Central memory CD8-positive, alpha-beta T cell (primary cell): ENCODE data around the gene SLX9.
A peak's percentile ranks its signal among the peaks of the same experiment; 100 is the strongest.
"Not testable (repeated sequence)": the region's sequence is repeated elsewhere in the genome, so short reads cannot be mapped to it uniquely, and the experiment has no call there.

Experiments
- ATAC-seq: fragments of 150-1000 bp; cut with Tn5 transposase; replicated peaks from 2 replicates; pipeline ENCODE4 v1.10.0; 2022; ENCODE audit warnings: mild to moderate bottlenecking, moderate FRiP score, moderate number of reproducible peaks; ENCODE audit not compliant: poor library complexity, severe bottlenecking; ENCODE audit errors: extremely low read depth
- DNase-seq, 2 donors: peaks; one replicate each; pipeline ENCODE4 v3.0.0; 2021; ENCODE audit warnings: low spot score in 2 of 2
- H3K27ac Mint-ChIP-seq: one replicate; pipeline ENCODE4 v1.8.0; 2022; ENCODE audit warnings: low read depth, mild to moderate bottlenecking, moderate library complexity, mixed read lengths
- H3K27me3 Mint-ChIP-seq: one replicate; pipeline ENCODE4 v1.8.0; 2022; ENCODE audit warnings: mixed read lengths
- H3K36me3 Mint-ChIP-seq: one replicate; pipeline ENCODE4 v1.8.0; 2022; ENCODE audit warnings: mild to moderate bottlenecking, moderate library complexity, mixed read lengths; ENCODE audit not compliant: insufficient read depth
- H3K4me1 Mint-ChIP-seq: one replicate; pipeline ENCODE4 v1.8.0; 2022; ENCODE audit warnings: mixed read lengths
- H3K4me3 Mint-ChIP-seq: one replicate; pipeline ENCODE4 v1.8.0; 2022; ENCODE audit warnings: mild to moderate bottlenecking, moderate library complexity, mixed read lengths
- H3K9me3 Mint-ChIP-seq: one replicate; pipeline ENCODE4 v1.8.0; 2022; ENCODE audit warnings: mixed read lengths

The SLX9 gene

DNA sequence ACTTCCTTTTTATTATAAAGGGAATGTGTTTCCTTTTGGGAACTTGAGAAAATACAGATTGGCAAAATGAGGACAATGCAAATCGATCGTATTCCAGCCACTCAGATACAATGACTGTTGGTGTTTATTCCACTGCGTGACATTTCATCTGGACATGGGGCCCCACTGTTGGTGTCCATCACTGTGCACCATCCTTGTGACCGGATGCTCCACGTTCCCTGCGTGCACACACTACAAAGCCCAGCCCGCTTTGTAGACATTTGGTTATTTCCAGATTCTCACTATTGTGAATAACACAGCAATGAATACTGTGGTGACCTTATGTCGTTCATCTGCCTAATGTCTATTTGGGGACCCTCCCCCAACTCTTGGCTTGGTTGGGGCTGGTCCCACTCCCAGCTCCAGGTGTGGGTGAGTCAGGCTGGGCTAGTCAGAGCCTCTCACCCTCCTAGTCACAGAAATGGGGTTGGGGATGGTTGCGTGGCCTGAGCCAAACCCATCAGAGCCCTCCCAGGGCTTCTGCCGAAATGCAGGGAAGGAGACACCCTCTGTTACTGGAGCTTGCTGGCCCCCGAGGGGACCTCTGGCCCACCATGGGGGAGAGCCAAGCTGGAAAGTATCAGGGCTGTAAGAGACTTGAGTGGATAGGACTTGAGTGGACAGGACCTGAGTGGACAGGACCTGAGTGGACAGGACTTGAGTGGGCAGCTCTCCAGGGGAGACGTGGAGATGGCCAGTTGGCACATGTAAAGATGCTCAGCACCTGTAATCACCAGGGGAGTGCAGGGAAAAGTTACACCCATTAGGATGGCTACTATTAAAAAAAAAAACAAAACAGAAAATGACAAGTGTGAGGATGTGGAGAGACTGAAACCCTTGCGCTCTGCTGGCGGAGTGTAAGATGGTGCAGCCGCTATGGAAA is 77.5 kb downstream of the SLX9 start:
- Mint-ChIP-seq H3K27ac (no peak overlapping the region), H3K4me1 (peaks cover 7% of the 10 kb centered on the region), H3K36me3 (peaks cover 2% of the 10 kb centered on the region), H3K27me3 (peaks cover 77% of the 10 kb centered on the region), H3K9me3 (no peaks in the 10 kb centered on the region), H3K4me3 (peak overlapping the region; percentile 73)
- no peak for DNase-seq
- ATAC-seq: no peak

DNA sequence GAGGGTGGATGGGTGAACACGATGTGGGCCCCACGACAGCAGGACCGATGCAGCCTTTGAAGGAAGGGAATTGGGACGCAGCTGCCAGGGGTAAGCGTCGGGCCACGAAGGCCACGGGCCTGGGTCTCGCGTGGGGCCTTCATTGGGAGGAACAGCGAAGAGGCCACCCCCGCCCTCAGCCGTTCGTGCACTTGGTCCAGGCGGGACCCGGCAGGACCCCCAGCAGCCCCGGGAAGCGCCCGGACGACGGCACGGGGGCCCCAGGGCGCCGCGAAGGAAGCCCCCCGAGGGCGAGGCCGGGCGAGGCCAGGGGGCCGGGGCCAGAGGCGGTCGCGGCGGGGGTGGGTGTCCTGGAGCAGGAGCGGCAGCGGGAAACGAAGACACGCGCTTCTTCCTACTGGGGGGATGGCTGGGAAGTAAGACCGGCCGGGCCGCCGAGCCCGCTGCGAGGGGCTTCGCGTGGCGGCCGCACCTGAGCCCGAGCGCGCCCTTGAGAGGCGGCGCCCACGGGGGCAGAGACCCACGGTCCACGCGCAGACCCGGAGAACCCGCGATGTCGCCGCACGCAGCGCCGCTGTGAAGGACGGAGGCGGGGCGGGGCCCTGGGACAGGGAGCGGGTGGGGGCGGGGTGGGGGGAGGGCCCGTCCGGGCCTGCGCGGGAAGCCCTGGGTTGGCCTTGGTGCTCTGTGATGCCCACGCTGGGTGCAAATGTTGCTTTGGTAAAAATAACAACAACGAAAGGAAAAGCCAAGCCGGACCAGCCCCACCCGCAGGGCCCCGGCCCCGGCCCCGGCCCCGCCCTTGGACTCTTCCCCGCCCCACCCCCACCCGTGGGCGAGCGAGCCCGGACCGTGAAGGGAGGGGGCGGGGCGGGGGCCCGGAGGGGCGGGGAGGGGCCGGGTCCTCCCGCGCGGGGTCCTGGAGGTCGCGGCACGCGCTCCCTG is 78.6 kb downstream of the SLX9 start:
- H3K4me1 Mint-ChIP-seq: peaks cover 7% of the 10 kb centered on the region
- no peak for ATAC-seq
- peaks cover 2% of the 10 kb centered on the region for H3K36me3 Mint-ChIP-seq
- H3K4me3 Mint-ChIP-seq: peak overlapping the region; percentile 73
- no peak overlapping the region for H3K27ac Mint-ChIP-seq
- H3K27me3 Mint-ChIP-seq: peaks cover 66% of the 10 kb centered on the region
- H3K9me3 Mint-ChIP-seq: peaks cover 1% of the 10 kb centered on the region
- no peak for DNase-seq

DNA sequence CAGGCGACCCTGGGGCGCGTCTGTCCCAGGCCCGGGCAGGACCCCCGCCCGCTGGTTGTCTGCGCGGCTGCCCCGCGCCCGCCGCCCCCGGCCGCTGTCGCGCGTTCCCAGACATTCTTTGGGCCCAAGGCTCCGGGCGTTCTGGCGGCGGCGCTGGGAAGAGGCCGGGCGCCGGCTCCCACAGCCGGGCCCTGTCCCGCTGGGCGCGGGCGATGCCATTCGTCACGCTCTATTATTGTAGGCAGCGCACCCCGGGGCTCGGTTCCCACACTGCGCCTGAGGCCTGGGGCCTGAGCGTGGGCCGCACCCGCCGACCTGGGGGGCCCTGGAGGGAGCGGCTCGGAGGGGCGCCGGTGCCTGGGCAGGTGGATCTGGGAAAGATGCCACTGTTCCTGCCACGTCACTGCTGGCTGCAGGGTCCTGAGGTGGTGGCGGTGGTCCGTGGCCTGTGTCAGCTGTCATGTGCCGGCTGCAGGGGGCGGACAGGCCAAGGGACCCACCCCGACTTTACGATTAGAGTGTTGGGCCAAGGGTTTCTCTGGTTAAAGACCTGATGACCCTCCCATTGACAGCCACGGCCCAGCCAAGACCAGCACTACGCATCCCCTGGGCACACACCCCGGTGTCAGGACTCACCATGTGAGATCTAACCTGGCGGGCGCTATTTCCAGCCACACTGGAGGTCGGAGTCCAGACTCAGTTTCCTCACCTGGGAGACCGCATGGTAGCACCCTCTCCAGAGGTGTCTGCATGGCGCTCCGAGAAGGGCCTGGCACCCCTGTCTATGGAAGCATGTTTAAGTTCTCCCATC is 79.5 kb downstream of the SLX9 start:
- Mint-ChIP-seq H3K4me3 (no peak overlapping the region), H3K4me1 (peaks cover 7% of the 10 kb centered on the region), H3K36me3 (peaks cover 2% of the 10 kb centered on the region), H3K27ac (no peak overlapping the region), H3K9me3 (peaks cover 6% of the 10 kb centered on the region), H3K27me3 (peaks cover 57% of the 10 kb centered on the region)
- ATAC-seq: no peak
- no peak for DNase-seq

GRCh38 chr21:45019887-45020537 is 80.2 kb downstream of the SLX9 start:
- H3K27me3 Mint-ChIP-seq: peaks cover 50% of the 10 kb centered on the region
- H3K4me3 Mint-ChIP-seq: no peak overlapping the region

DNA sequence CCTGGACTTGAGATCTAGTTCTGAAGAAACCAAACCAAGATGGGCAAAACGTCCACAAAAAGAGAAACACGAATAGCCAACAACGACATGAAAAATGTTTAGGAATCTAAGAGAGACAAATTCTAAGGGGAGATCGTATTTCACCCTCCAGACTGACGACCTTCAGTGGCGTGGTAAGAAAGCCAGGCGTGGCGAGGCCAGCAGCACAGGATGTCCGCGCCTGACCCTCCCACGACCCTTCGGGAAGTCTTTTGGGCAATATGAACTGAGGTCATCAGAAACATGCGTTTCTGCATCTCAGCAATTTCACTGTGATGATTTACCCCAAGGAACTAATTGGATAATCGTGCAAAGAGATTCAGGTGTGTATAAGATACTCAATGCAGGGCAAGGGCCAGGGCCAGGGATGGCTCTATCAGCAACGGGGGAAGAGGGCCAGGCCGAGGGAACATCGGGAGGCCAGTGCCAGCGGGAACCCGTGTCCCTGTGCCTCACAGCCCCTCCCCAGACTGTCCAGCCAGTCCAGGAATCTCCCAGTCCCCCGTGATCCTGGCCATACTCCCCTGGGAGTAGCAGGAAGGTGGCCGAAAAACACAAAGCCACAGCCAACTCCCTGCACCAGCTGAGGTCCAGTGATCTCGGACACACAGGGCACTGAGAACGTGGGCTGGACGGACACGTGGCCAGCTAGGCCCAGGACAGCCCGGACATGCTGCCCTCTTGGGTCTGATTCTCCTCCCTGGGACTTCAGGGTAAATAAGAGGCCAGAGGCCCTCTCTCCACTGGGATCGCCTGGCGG is 81.0 kb downstream of the SLX9 start:
- DNase-seq: no peak
- Mint-ChIP-seq H3K27me3 (peaks cover 42% of the 10 kb centered on the region), H3K36me3 (no peaks in the 10 kb centered on the region), H3K9me3 (peaks cover 10% of the 10 kb centered on the region), H3K4me1 (peaks cover 7% of the 10 kb centered on the region), H3K27ac (no peak overlapping the region), H3K4me3 (no peak overlapping the region)
- no peak for ATAC-seq

More at GRCh38 chr21:45019887-45020537, 80.2 kb downstream of the SLX9 start:
- peaks cover 7% of the 10 kb centered on the region for H3K4me1 Mint-ChIP-seq
- peaks cover 2% of the 10 kb centered on the region for H3K36me3 Mint-ChIP-seq
- ATAC-seq: no peak
- no peak overlapping the region for H3K27ac Mint-ChIP-seq
- peaks cover 10% of the 10 kb centered on the region for H3K9me3 Mint-ChIP-seq
- no peak for DNase-seq

DNA sequence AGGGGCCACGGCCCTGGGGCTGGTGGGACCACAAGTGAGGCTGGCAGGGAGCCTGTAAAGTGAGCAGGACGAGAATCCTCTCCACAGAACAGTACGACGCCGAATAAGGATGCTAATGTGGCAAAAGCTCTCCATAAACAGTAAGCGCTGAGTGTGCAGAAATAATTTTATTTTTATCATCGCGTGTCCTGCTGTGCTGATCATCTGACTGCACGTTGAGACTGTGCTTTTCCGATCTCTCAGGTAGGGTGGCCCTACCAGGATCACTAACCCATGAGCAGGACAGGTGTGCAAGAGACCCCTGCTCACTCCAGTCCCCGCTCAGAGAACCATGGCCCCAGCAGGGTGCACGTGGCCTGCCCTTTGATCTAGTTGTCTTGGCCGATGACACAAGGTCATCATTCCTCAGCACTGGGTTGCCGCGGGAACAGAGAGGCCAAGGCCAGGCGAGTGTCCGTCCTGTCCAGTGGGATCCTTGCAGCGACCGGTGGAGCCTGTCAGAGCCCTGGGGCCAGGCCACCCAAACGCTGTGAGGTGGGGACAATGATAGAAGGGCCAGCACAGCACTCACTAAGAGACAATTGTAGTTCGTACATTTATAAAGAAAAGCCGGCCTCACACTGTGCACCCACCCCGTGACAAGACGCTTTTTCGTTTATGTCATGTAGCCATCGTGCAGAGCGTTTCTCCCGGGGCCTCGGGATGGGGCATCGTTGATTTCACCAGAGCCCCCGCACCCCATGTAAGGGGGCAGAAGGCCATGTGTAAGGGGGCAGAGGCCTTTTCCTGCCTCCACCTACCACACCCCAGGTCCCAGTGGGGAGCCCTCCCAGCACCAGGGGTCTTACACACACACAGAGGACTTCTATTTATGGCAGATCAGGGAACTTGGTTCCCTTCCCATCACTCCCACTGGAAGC is 81.9 kb downstream of the SLX9 start:
- no peak overlapping the region for H3K27ac Mint-ChIP-seq

DNA sequence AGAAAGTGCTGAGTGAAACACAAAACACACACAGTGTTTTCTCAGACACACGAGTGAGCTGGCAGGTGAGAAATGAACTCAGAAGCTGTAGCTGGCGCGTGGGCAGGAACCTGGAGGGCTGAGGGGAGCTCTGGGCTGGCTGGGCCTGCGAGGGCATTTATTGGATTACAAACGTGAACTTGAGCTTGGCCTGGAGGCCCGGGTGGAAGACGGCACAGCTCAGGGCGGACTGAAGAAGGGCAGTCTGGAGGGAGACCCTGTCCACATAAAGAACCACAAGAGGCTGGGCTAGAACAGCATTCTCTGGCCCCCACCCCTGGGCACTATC is 82.5 kb downstream of the SLX9 start:
- Mint-ChIP-seq H3K4me3 (no peak overlapping the region), H3K4me1 (peaks cover 7% of the 10 kb centered on the region), H3K27me3 (peaks cover 38% of the 10 kb centered on the region), H3K27ac (no peak overlapping the region), H3K36me3 (no peaks in the 10 kb centered on the region), H3K9me3 (peaks cover 10% of the 10 kb centered on the region)
- ATAC-seq: no peak
- no peak for DNase-seq

More for the DNA sequence above, 81.9 kb downstream of the SLX9 start:
- no peak overlapping the region for H3K4me3 Mint-ChIP-seq
- H3K4me1 Mint-ChIP-seq: peaks cover 7% of the 10 kb centered on the region
- peaks cover 40% of the 10 kb centered on the region for H3K27me3 Mint-ChIP-seq
- H3K36me3 Mint-ChIP-seq: no peaks in the 10 kb centered on the region
- ATAC-seq (no peak), DNase-seq (no peak)
- peaks cover 10% of the 10 kb centered on the region for H3K9me3 Mint-ChIP-seq

GRCh38 chr21:45022736-45023135 is 82.9 kb downstream of the SLX9 start:
- Mint-ChIP-seq H3K27ac (no peak overlapping the region), H3K9me3 (peaks cover 10% of the 10 kb centered on the region), H3K4me1 (peaks cover 4% of the 10 kb centered on the region), H3K27me3 (peaks cover 34% of the 10 kb centered on the region), H3K36me3 (no peaks in the 10 kb centered on the region), H3K4me3 (no peak overlapping the region)
- ATAC-seq (no peak), DNase-seq (no peak)

- not testable (repeated sequence) for H3K27ac Mint-ChIP-seq, ATAC-seq, H3K4me3 Mint-ChIP-seq, H3K4me1 Mint-ChIP-seq, H3K36me3 Mint-ChIP-seq, DNase-seq
- H3K9me3 Mint-ChIP-seq: peaks cover 10% of the 10 kb centered on the region
- peaks cover 25% of the 10 kb centered on the region for H3K27me3 Mint-ChIP-seq
Observed at GRCh38 chr21:45024516-45024915, 84.7 kb downstream of the SLX9 start.

GRCh38 chr21:45026066-45026745 is 86.4 kb downstream of the SLX9 start:
- no peak for ATAC-seq
- H3K4me3 Mint-ChIP-seq: no peak overlapping the region
- no peaks in the 10 kb centered on the region for H3K4me1 Mint-ChIP-seq
- peaks cover 10% of the 10 kb centered on the region for H3K9me3 Mint-ChIP-seq
- peaks cover 21% of the 10 kb centered on the region for H3K27me3 Mint-ChIP-seq
- no peaks in the 10 kb centered on the region for H3K36me3 Mint-ChIP-seq
- H3K27ac Mint-ChIP-seq: no peak overlapping the region
- no peak for DNase-seq
